ENCODE data around the gene UGT2B15. TPM values are rescaled to one million over a fixed set of nuclear protein-coding genes. Genes with fewer than 3 reads are reported as not detected.

The UGT2B15 gene
- total RNA-seq, 1 donor from 2014 or later: not detected

DNA sequence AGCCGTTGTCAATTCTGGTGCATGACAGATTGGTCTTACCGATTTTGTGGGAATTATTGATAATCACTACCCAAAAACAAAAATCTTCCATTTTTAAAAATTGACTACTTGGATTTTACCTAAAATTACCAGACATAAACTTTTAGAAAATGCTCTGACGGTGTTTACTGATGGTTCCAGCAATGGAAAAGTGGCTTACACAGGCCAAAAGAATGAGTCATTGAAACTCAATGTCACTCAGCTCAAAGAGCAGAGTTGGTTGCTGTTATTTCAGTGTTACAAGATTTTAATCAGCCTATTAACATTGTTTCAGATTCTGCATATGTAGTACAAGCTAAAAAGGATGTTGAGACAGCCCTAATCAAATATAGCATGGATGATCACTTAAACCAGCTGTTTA lies 71.3 kb downstream of the UGT2B15 start:
- H3K4me3 Mint-ChIP-seq: no peak overlapping the region
- H3K9me3 Mint-ChIP-seq: no peaks in the 10 kb centered on the region
- DNase-seq (ENCODE audit: low spot score in 2 of 2, unreplicated experiment in 2 of 2): no peak
- H3K4me1 Mint-ChIP-seq: peaks cover 27% of the 10 kb centered on the region
- H3K36me3 Mint-ChIP-seq: no peaks in the 10 kb centered on the region
- H3K27ac Mint-ChIP-seq: peak overlapping the region; percentile 51
- no peaks in the 10 kb centered on the region for H3K27me3 Mint-ChIP-seq (ENCODE audit: low read depth)
- TF ChIP-seq, protein P1, sequence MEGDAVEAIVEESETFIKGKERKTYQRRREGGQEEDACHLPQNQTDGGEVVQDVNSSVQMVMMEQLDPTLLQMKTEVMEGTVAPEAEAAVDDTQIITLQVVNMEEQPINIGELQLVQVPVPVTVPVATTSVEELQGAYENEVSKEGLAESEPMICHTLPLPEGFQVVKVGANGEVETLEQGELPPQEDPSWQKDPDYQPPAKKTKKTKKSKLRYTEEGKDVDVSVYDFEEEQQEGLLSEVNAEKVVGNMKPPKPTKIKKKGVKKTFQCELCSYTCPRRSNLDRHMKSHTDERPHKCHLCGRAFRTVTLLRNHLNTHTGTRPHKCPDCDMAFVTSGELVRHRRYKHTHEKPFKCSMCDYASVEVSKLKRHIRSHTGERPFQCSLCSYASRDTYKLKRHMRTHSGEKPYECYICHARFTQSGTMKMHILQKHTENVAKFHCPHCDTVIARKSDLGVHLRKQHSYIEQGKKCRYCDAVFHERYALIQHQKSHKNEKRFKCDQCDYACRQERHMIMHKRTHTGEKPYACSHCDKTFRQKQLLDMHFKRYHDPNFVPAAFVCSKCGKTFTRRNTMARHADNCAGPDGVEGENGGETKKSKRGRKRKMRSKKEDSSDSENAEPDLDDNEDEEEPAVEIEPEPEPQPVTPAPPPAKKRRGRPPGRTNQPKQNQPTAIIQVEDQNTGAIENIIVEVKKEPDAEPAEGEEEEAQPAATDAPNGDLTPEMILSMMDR (IDR thresholded peaks at IDR 0.05; ENCODE audit: unreplicated experiment): no peak

DNA sequence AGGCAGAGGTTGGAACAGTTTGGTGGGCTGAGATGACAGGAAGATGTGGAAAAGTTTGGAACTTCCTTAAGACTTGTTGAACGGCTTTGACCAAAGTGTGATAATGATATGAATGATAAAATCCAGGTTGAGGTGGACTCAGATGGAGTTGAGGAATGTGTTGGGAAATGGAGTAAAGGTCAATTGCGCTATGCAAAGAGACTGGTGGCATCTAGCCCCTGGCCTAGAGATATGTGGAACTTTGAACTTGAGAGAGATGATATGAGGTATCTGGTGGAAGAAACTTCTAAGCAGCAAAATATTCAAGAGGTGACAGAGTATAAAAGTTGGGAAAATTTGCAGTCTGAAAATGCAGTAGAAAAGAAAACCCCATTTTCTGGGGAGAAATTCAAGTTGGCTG lies 73.0 kb downstream of the UGT2B15 start:
- H3K9me3 Mint-ChIP-seq: no peaks in the 10 kb centered on the region
- H3K4me3 Mint-ChIP-seq: no peak overlapping the region
- H3K36me3 Mint-ChIP-seq: no peaks in the 10 kb centered on the region
- no peak for DNase-seq (ENCODE audit: low spot score in 2 of 2, unreplicated experiment in 2 of 2)
- peaks cover 33% of the 10 kb centered on the region for H3K4me1 Mint-ChIP-seq
- TF ChIP-seq, protein P1 (IDR thresholded peaks at IDR 0.05; ENCODE audit: unreplicated experiment): no peak
- no peaks in the 10 kb centered on the region for H3K27me3 Mint-ChIP-seq (ENCODE audit: low read depth)
- H3K27ac Mint-ChIP-seq: no peak overlapping the region

Other genes starting within 250 kb of the UGT2B15 start
- gene TMPRSS11E, start 223.2 kb downstream of the UGT2B15 start, total RNA-seq: 0.11 to 0.51 TPM (median 0.38 TPM) in 3 replicates
- not detected in 3 replicates for gene UGT2B17, start 94.3 kb downstream of the UGT2B15 start, total RNA-seq
- gene UGT2B10, start 145.3 kb upstream of the UGT2B15 start, total RNA-seq: not detected in 3 replicates

Measured in mesothelial cell of epicardium (in vitro differentiated cells).